K562 (cell line): Measurements from ENCODE around the gene RHBDF2. TPM values are rescaled to one million over a fixed set of nuclear protein-coding genes. Genes with fewer than 3 reads are reported as not detected.

Experiments
- ATAC-seq: fragments of 200-7000 bp; cut with Tn5 transposase; 3 replicates; pipeline ENCODE4 v1.9.1; 2020; ENCODE audit warnings: moderate library complexity
- BruUV-seq: library from RNA; stranded (reverse); fragments of 400-500 nt; replicated peaks from 2 replicates; lab custom pipeline; 2021; lab: Mats Ljungman, UMichigan
- CTCF ChIA-PET: fragments of 300-600 bp; formaldehyde crosslinking; extraction: SDS; loops from one replicate; lab custom pipeline; 2021; ENCODE audit warnings: low intra/inter-chr PET ratio; lab: Yijun Ruan, JAX
- POLR2A ChIA-PET: fragments of 300-600, 350-650 bp; sonication (Branson Sonifier 250); formaldehyde crosslinking; extraction: SDS; loops from one replicate; lab custom pipeline; 2021; ENCODE audit warnings: antibody characterized with exemption, inconsistent platforms; lab: Yijun Ruan, JAX
- DNase-seq, 4 experiments: peaks; one replicate each; pipeline versions ENCODE4 v3.0.0 to v3.0.0-alpha.2; 2011 to 2018; ENCODE audit warnings: low spot score in 3 of 4, mixed read lengths in 3 of 4; ENCODE audit errors: extremely low read depth in 1 of 4
- FAIRE-seq: peaks from 2 replicates; lab custom pipeline; 2011; peaks lifted over from hg19 to GRCh38; lab: Jason Lieb, UNC
- H2AFZ ChIP-seq: 2 replicates; pipeline ENCODE4 v1.6.0; 2011; ENCODE audit warnings: low read depth, low read length, control low read depth, inconsistent platforms
- H3K27ac ChIP-seq: fragments of 200-600 bp; 3 replicates; pipeline ENCODE4 v1.8.0; 2011; ENCODE audit warnings: low read depth, mild to moderate bottlenecking, control low read depth, inconsistent platforms, low read length, moderate library complexity, mixed read lengths; ENCODE audit errors: extremely low read depth
- H3K27me3 ChIP-seq, 2 experiments: fragments of 300-600 bp in 1 of 2; 2 replicates in 1 of 2; 3 replicates in 1 of 2; pipeline versions ENCODE4 v1.6.0 to v1.8.0; 2011; ENCODE audit warnings: inconsistent platforms in 2 of 2, low read length in 2 of 2, mild to moderate bottlenecking in 1 of 2, mixed read lengths in 1 of 2, moderate library complexity in 1 of 2; ENCODE audit not compliant: control insufficient read depth in 2 of 2, insufficient read depth in 2 of 2
- H3K36me3 ChIP-seq: fragments of 300-600 bp; 3 replicates; pipeline ENCODE4 v1.8.0; 2011; ENCODE audit warnings: mild to moderate bottlenecking, low read length, inconsistent platforms; ENCODE audit not compliant: control insufficient read depth, insufficient read depth
- H3K4me1 ChIP-seq, 2 experiments: fragments of 200-600 bp in 1 of 2; replicated peaks in 1 of 2; 2 replicates in 1 of 2; 3 replicates in 1 of 2; pipeline versions ENCODE4 v1.5.1 to v1.8.0; 2011; ENCODE audit warnings: inconsistent platforms in 2 of 2, low read length in 2 of 2, mild to moderate bottlenecking in 1 of 2, mixed read lengths in 1 of 2, moderate library complexity in 1 of 2; ENCODE audit not compliant: control insufficient read depth in 2 of 2, insufficient read depth in 2 of 2
- H3K4me2 ChIP-seq: 2 replicates; pipeline ENCODE4 v1.6.1; 2011; ENCODE audit warnings: low read length, control low read depth, inconsistent platforms, mixed read lengths; ENCODE audit not compliant: insufficient read depth
- H3K4me3 ChIP-seq: fragments of 200-600 bp; sonication (generic), shearing (Covaris generic); 2 replicates; pipeline ENCODE4 v1.5.1; 2016; ENCODE audit warnings: control low read depth, inconsistent platforms
- H3K79me2 ChIP-seq: fragments of 200-600 bp; 3 replicates; pipeline ENCODE4 v1.8.0; 2011; ENCODE audit warnings: low read length, inconsistent platforms; ENCODE audit not compliant: control insufficient read depth, insufficient read depth
- H3K9ac ChIP-seq, 2 experiments: 2 replicates each; pipeline versions ENCODE4 v1.6.0 to v1.6.1; 2011; ENCODE audit warnings: low read depth in 2 of 2, low read length in 2 of 2, control low read depth in 1 of 2, inconsistent platforms in 1 of 2, mild to moderate bottlenecking in 1 of 2, mixed read lengths in 1 of 2; ENCODE audit not compliant: insufficient read depth in 1 of 2
- H3K9me1 ChIP-seq: one replicate; pipeline ENCODE4 v1.6.0; 2011; ENCODE audit warnings: inconsistent platforms, mild to moderate bottlenecking, low read length, moderate library complexity; ENCODE audit not compliant: control insufficient read depth, insufficient read depth
- H3K9me3 ChIP-seq: replicated peaks from 2 replicates; pipeline ENCODE4 v1.5.1; 2011; ENCODE audit warnings: low read depth, low read length, inconsistent platforms; ENCODE audit not compliant: control insufficient read depth, insufficient read depth
- H4K20me1 ChIP-seq: replicated peaks from 2 replicates; pipeline ENCODE4 v1.6.1; 2011; ENCODE audit warnings: low read length, inconsistent platforms, mixed read lengths; ENCODE audit not compliant: control insufficient read depth, insufficient read depth
- CBX3 ChIP-seq, 2 experiments: IDR thresholded peaks; 1 replicate in 1 of 2; 2 replicates in 1 of 2; pipeline ENCODE4 v1.6.1; 2012; ENCODE audit warnings: inconsistent platforms in 2 of 2, low read length in 2 of 2, borderline replicate concordance in 1 of 2, control low read depth in 1 of 2
- CEBPZ ChIP-seq: fragments of 150-350 bp; IDR thresholded peaks from 2 replicates; pipeline ENCODE4 v1.6.1; 2014; ENCODE audit warnings: low read depth, mild to moderate bottlenecking, low read length, borderline replicate concordance
- FOXJ2 ChIP-seq: fragments of 200-800 bp; sonication (Bioruptor generic); IDR thresholded peaks from 2 replicates; pipeline ENCODE4 v1.6.1; 2016; ENCODE audit warnings: missing genetic modification characterization, missing compliant biosample characterization
- FOXJ3 ChIP-seq: sonication (generic); formaldehyde crosslinking; IDR thresholded peaks from 2 replicates; pipeline ENCODE4 v1.4.0; 2020; ENCODE audit warnings: mild to moderate bottlenecking, missing genetic modification reagents
- IRF9 ChIP-seq: fragments of 450-650 bp; IDR thresholded peaks from 2 replicates; pipeline ENCODE4 v1.6.1; 2016; ENCODE audit warnings: missing biosample characterization, missing genetic modification characterization
- L3MBTL2 ChIP-seq: fragments of 450-650 bp; IDR thresholded peaks from 2 replicates; pipeline ENCODE4 v1.6.1; 2016; ENCODE audit warnings: mild to moderate bottlenecking, moderate library complexity
- PHF20 ChIP-seq: fragments of 450-650 bp; IDR thresholded peaks from 2 replicates; pipeline ENCODE4 v1.6.1; 2018; ENCODE audit not compliant: partially characterized antibody
- PRPF4 ChIP-seq: fragments of 200-400 bp; formaldehyde crosslinking; IDR thresholded peaks from one replicate; pipeline ENCODE4 v1.6.1; 2017; ENCODE audit warnings: low read length, low read depth, mild to moderate bottlenecking; ENCODE audit not compliant: insufficient read depth, poor library complexity, severe bottlenecking
- STAT5A ChIP-seq: IDR thresholded peaks from 2 replicates; pipeline ENCODE4 v1.6.1; 2012; ENCODE audit warnings: low read length, inconsistent platforms, borderline replicate concordance
- XRCC4 ChIP-seq: IDR thresholded peaks from one replicate; pipeline ENCODE4 v1.6.1; 2011; ENCODE audit not compliant: insufficient read depth, insufficient read length; ENCODE audit errors: extremely low read depth
- WGBS: fragments of 100-300 bp; shearing (Covaris generic); methylation state at CpG from one replicate; pipeline ENCODE4 v1.1.6; 2016; ENCODE audit warnings: low coverage, mixed read lengths; ENCODE audit not compliant: insufficient coverage; ENCODE audit errors: missing lambda C conversion rate; 5-methylcytosine and 5-hydroxymethylcytosine counted together
- in situ Hi-C: fragments of 300-500 bp; cut with MboI; formaldehyde crosslinking; loops from 4 replicates; pipeline ENCODE4 v1.15.0; 2018; ENCODE audit warnings: inconsistent platforms, mixed read lengths
- intact Hi-C: fragments of 100-400 bp; cut with micrococcal nuclease; formaldehyde crosslinking; loops from 2 replicates; pipeline ENCODE4 v1.14.2; 2022
- polyA plus RNA-seq, 8 experiments: library from polyadenylated mRNA; depleted of rRNA in 4 of 8; stranded (reverse) in 5 of 8; unstranded in 3 of 8; fragments of >200 nt; fragmentation: Nextera tagmentation in 2 of 8; fragmentation: Illumina TruSeq in 1 of 8; extraction: Ambion mirVana in 2 of 8; extraction: Trizol in 1 of 8; gene quantifications; 2 replicates each; pipeline versions ENCODE4 v1.2.1 to v1.2.3, GENCODE V29; 2011 to 2014; ENCODE audit warnings: inconsistent platforms in 1 of 8, missing spikeins in 1 of 8
- total RNA-seq, 7 experiments: library from RNA; depleted of rRNA in 6 of 7; stranded (reverse); fragments of >200 nt in 6 of 7; fragmentation: Illumina TruSeq in 2 of 7; extraction: Trizol in 2 of 7; gene quantifications; 2 replicates each; pipeline versions ENCODE4 v1.2.1 to v1.2.3, GENCODE V29; 2011 to 2021; ENCODE audit warnings: low replicate concordance in 1 of 7
- TF ChIP-seq, protein P1 (sequence below): sonication (generic); formaldehyde crosslinking; IDR thresholded peaks from 2 replicates; pipeline ENCODE4 v1.8.0; 2022; ENCODE audit warnings: mild to moderate bottlenecking, missing genetic modification reagents
- TF ChIP-seq, protein P2 (sequence below): sonication (generic); formaldehyde crosslinking; IDR thresholded peaks from 2 replicates; pipeline ENCODE4 v1.8.0; 2022; ENCODE audit warnings: missing genetic modification reagents, mild to moderate bottlenecking, borderline replicate concordance

Gene RHBDF2
- total and polyA plus RNA-seq, 9 of the 15 experiments (the other 6 are each of a cell fraction or from before 2014, with no cell fraction given), result 0.04 to 2.8 (median 1.1) TPM

DNA sequence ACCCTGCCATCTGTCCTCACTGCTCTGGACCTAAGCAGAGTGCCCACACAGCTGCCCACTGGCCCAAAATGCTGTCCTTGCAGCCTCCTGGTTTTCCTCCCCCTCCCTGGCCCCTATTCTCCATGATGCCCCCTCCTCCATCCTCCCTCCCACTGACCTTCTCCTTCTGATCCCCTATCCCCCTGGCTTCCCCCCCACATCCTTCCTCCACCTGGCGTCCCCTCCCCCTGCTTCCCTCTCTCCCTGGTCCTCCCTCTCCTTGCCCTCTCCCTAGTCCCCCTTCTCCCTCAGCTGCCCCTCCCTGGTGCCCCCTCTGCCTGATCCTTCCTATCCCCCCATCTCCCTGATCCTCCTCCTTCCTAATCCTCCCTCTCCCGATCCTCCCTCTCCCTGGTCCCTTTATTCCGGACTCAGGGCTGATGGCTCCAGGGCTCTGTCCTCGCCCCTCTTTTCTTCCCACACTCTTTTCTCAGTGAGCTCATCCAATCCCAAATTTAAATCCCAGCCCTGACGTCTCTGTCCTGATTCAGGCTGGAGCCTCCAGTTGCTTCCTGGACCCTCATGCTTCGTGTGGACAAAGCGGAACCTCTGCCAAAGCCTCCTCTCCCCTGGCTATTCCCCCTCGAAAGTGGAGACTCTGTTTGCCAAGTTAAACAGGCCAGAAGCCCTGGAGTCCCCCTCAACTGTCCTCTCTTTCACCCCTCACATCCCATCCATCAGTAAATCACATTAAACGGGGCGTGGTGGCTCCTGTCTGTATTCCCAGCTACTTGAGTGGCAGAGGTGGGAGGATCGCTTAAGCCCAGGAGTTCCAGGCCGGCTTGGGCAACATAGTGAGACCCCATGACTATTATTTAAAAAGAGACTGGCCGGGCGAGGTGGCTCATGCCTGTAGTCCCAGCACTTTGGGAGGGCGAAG lies 18.1 kb upstream of the RHBDF2 start:
- H3K27me3 ChIP-seq, result no peaks in the 10 kb centered on the region
- FAIRE-seq (no peak), DNase-seq (no peak), ATAC-seq (no peak)
- no TSS peak for BruUV-seq
- 32% methylated on average over 13 of the region's 15 CpGs for WGBS
- peaks cover 11 to 21% of the 10 kb centered on the region in 2 experiments; a peak in 4 of 5 replicates for H3K4me1 ChIP-seq
- H3K4me3 ChIP-seq, result no peak overlapping the region
- CTCF ChIA-PET, result interaction anchor here (0.6 kb wide), 2 partner anchors 110 to 569 kb away, joined by 3 read pairs; no protein-coding TSS in a partner anchor
- no peaks in the 10 kb centered on the region for H3K9me1 ChIP-seq
- H3K36me3 ChIP-seq, result no peaks in the 10 kb centered on the region
- H3K9ac ChIP-seq, result no peak overlapping the region; a peak in 1 of 4 replicates
- H3K9me3 ChIP-seq, result no peaks in the 10 kb centered on the region
- in situ Hi-C loops (no loop called here), intact Hi-C loops (no loop called here)
- no peaks in the 10 kb centered on the region for H4K20me1 ChIP-seq
- no peak overlapping the region for H3K27ac ChIP-seq
- no peak overlapping the region for H2AFZ ChIP-seq
- no peak overlapping the region for H3K4me2 ChIP-seq
- POLR2A ChIA-PET, result no interaction called here
- no peaks in the 10 kb centered on the region for H3K79me2 ChIP-seq
- TF ChIP-seq FOXJ2 (tag), result no peak
- no peak for TF ChIP-seq PRPF4
- no peak for TF ChIP-seq XRCC4
- TF ChIP-seq, protein P1, sequence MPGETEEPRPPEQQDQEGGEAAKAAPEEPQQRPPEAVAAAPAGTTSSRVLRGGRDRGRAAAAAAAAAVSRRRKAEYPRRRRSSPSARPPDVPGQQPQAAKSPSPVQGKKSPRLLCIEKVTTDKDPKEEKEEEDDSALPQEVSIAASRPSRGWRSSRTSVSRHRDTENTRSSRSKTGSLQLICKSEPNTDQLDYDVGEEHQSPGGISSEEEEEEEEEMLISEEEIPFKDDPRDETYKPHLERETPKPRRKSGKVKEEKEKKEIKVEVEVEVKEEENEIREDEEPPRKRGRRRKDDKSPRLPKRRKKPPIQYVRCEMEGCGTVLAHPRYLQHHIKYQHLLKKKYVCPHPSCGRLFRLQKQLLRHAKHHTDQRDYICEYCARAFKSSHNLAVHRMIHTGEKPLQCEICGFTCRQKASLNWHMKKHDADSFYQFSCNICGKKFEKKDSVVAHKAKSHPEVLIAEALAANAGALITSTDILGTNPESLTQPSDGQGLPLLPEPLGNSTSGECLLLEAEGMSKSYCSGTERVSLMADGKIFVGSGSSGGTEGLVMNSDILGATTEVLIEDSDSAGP (CRISPR knock-in tag), result no peak
- TF ChIP-seq, protein P2, sequence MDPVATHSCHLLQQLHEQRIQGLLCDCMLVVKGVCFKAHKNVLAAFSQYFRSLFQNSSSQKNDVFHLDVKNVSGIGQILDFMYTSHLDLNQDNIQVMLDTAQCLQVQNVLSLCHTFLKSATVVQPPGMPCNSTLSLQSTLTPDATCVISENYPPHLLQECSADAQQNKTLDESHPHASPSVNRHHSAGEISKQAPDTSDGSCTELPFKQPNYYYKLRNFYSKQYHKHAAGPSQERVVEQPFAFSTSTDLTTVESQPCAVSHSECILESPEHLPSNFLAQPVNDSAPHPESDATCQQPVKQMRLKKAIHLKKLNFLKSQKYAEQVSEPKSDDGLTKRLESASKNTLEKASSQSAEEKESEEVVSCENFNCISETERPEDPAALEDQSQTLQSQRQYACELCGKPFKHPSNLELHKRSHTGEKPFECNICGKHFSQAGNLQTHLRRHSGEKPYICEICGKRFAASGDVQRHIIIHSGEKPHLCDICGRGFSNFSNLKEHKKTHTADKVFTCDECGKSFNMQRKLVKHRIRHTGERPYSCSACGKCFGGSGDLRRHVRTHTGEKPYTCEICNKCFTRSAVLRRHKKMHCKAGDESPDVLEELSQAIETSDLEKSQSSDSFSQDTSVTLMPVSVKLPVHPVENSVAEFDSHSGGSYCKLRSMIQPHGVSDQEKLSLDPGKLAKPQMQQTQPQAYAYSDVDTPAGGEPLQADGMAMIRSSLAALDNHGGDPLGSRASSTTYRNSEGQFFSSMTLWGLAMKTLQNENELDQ, result no peak
- TF ChIP-seq IRF9 (tag), result no peak
- no peak for TF ChIP-seq PHF20
- no peak for TF ChIP-seq CBX3 (IDR thresholded peaks at IDR 0.05; ENCODE audit: borderline replicate concordance in 1 of 2, low read length in 2 of 2)
- no peak for TF ChIP-seq CEBPZ
- TF ChIP-seq L3MBTL2, result no peak
- TF ChIP-seq FOXJ3 (CRISPR knock-in tag), result no peak
- no peak for TF ChIP-seq STAT5A
